ENCODE results near the gene PIK3C2A.
"Not testable (repeated sequence)": the region's sequence is repeated elsewhere in the genome, so short reads cannot be mapped to it uniquely, and the experiment has no call there.

Gene PIK3C2A, protein sequence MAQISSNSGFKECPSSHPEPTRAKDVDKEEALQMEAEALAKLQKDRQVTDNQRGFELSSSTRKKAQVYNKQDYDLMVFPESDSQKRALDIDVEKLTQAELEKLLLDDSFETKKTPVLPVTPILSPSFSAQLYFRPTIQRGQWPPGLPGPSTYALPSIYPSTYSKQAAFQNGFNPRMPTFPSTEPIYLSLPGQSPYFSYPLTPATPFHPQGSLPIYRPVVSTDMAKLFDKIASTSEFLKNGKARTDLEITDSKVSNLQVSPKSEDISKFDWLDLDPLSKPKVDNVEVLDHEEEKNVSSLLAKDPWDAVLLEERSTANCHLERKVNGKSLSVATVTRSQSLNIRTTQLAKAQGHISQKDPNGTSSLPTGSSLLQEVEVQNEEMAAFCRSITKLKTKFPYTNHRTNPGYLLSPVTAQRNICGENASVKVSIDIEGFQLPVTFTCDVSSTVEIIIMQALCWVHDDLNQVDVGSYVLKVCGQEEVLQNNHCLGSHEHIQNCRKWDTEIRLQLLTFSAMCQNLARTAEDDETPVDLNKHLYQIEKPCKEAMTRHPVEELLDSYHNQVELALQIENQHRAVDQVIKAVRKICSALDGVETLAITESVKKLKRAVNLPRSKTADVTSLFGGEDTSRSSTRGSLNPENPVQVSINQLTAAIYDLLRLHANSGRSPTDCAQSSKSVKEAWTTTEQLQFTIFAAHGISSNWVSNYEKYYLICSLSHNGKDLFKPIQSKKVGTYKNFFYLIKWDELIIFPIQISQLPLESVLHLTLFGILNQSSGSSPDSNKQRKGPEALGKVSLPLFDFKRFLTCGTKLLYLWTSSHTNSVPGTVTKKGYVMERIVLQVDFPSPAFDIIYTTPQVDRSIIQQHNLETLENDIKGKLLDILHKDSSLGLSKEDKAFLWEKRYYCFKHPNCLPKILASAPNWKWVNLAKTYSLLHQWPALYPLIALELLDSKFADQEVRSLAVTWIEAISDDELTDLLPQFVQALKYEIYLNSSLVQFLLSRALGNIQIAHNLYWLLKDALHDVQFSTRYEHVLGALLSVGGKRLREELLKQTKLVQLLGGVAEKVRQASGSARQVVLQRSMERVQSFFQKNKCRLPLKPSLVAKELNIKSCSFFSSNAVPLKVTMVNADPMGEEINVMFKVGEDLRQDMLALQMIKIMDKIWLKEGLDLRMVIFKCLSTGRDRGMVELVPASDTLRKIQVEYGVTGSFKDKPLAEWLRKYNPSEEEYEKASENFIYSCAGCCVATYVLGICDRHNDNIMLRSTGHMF (N-terminal part only)

DNA sequence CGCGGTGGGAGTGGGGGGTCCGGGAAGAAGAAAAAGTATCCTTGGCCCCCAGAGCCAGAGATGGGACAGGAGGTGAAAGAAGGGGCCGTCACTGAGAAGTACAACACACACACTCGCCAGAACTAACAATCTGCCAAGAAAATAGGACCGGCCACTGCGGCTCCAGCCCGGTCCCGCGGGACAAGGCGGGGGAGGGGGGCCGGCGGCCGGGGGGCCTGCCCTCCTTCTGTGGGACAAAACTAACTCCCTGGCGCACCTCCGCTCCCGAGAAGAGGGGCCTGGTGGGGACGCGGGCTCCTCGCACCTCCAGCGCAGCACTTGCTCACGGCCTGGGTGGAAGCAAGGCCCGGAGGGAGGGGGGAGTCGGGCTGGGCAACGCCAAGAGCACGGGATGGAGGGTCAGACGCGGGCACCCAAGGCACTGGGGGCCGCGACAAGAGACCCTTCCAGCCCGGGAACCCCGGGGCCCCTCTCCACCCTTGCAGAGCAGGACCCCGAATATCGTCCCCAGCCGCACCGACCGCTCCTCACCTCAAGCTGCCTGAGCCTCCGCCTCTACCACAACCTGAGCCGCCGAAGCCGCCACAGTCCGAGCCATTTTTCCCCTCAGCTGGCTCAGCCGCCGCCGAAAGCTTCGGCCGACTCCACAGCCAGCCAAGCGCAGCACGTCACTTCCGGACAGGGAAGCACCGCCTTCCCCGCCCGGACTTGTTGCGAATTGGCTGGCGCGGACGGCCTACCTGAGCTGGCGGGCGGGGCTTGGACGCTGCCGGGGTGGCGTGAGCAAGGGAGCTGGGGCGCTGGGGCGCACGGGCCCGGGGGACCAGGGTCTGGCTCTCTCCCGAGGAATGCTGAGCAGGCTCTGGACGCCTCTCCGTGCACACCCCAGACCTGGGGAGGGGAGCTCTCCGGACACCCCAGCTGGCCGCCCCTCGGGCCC lies at the start of gene PIK3C2A:
PIK3C2A (minus strand) TSS at position 670 of the 940 bp plus-strand sequence. CDS start 38,245 bp downstream, outside the sequence.
- DNase-seq (ENCODE audit: low spot score) = peak; percentile 94

GRCh38 chr11:17257196-17257595 lies 49.4 kb upstream of the PIK3C2A start:
- no peak for DNase-seq (ENCODE audit: low spot score)

GRCh38 chr11:17256512-17256911 lies 48.7 kb upstream of the PIK3C2A start:
- no peak for DNase-seq (ENCODE audit: low spot score)

DNA sequence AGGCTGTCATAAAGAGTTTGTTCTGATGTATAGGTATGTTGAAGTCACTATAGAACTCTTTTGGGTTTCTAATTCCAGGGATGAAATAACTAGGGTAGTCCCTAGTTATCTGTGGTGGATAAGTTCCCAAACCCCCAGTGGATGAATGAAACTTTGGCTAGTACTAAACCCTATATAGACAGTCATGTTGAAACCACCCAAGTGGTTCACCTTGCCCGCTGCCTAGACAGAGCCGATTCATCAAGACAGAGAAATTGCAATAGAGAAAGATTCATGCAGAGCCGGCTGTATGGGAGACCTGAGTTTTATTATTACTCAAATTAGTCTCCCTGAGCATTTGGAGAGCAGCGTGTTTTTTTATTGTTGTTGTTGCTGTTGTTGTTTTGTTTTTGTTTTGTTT lies 44.9 kb upstream of the PIK3C2A start:
- no peak for DNase-seq (ENCODE audit: low spot score)

DNA sequence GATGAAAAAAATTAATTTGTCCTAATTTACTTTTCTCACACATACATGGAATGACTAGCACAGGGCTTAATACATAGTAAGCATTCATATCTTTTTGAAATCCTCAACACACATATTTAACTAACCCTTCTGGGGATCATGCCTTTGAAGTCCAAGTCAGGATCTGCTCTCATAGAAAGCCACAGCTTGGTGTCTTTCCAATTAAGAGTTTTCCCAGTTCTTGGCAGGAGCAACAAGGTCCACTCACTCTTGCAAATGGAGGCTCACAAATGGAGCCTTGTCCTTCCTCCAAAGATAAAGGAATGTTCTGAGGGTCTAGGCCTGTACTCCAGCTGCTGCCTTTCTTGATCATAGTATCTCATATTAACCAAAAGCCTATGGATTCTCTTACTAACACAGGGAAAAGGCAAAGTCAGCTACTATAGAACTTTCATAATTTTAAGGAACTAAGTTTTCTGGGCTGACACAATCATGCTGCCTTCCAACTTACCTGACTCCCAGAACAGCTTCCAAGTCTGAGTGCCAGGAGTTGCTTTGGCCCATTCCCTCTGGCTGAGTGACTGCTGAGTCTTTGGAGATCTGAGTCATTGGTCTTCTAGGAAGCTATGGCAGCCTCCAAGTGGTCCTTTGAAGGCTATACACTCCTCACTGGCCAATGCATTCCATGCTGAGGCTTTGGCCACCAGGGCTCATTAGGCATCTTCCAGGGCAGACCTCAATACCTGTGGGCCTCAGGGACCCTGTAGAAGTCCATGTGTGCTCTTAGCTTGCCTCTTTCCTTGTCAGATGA lies 43.0 kb upstream of the PIK3C2A start:
- no peak for DNase-seq (ENCODE audit: low spot score)

- DNase-seq (ENCODE audit: low spot score) = no peak
Measured at GRCh38 chr11:17244046-17244445, 36.3 kb upstream of the PIK3C2A start.

DNA sequence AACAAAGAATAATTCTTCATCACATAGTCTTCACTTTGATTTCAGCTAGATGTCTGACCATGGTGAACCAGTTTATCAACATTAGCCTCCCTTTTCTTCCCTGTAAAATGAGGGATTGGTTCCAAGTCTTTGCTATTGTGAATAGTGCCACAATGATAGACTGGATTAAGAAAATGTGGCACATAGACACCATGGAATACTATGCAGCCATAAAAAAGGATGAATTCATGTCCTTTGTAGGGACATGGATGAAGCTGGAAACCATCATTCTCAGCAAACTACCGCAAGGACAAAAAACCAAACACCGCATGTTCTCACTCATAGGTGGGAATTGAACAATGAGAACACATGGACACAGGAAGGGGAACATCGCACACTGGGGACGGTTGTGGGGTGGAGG lies 35.2 kb upstream of the PIK3C2A start:
- DNase-seq (ENCODE audit: low spot score) = not testable (repeated sequence)

GRCh38 chr11:17240780-17241179 lies 33.0 kb upstream of the PIK3C2A start:
- no peak for DNase-seq (ENCODE audit: low spot score)

DNA sequence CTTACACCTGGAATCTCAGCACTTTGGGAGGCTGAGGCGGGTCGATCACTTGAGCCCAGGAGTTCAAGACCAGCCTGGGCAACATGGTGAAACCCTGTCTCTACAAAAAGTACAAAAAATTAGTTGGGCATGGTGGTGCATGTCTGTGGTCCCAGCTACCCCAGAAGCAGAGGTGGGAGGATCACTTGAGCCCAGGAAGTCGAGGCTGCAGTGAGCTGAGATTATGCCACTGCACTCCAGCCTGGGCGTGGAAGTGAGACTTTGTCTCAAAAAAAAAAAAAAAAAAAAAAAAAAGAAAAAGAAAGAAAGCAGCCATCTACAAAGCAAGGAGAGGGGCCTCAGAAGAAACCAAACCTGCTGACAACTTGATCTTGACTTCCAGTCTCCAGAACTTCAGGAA lies 32.1 kb upstream of the PIK3C2A start:
- DNase-seq (ENCODE audit: low spot score) = not testable (repeated sequence)

DNA sequence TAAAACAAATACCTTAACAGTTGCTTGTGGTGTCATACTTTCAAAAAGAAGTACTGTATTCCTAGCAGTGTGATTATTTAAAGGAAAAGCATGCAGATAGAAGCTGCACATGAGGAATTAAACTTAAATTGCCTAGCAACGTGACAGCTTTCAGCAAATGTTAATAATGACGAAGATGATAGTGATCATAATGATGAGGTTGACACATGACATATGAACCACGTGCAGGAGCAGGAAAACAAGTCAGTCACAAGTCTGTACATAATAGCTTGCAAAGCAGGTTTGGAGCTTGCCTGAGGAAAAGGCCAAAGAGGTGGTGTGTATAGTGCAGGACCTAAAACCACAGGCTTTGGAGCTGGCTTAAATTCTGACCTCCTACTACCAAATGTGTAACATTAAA lies 30.6 kb upstream of the PIK3C2A start:
- peak; percentile 6 for DNase-seq (ENCODE audit: low spot score)

GRCh38 chr11:17233101-17233500 lies 25.3 kb upstream of the PIK3C2A start:
- no peak for DNase-seq (ENCODE audit: low spot score)

GRCh38 chr11:17230867-17231851 lies 23.4 kb upstream of the PIK3C2A start:
- DNase-seq (ENCODE audit: low spot score) = no peak

DNA sequence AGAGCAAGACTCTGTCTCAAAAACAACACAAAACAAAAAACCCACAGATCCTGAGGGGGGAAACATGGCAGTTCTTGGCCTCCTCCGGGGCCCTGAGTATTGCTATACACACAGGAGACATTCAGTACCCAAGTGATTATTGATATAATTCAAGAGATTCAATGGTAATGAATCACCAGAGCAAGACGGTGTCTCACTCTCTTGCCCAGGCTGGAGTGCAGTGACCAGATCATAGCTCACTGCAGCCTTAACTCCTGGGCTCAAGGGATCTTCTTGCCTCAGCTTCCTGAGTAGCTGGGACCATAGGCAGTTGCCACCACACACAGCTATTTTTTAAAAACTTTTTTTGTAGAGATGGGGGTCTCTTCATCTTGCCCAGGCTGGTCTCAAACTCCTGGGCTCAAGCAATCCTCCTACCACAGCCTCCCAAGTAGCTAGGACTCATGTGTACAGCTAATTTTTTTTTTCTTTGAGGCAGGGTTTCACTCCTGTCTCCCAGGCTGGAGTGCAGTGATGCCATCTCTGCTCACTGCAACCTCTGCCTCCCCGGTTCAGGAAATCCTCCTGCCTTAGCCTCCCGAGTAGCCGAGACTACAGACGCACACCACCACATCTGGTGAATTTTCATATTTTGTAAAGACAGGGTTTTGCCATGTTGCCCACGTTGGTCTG lies 21.8 kb upstream of the PIK3C2A start:
- no peak for DNase-seq (ENCODE audit: low spot score)

- DNase-seq (ENCODE audit: low spot score) = not testable (repeated sequence)
Measured at GRCh38 chr11:17228186-17228925, 20.6 kb upstream of the PIK3C2A start.

DNA sequence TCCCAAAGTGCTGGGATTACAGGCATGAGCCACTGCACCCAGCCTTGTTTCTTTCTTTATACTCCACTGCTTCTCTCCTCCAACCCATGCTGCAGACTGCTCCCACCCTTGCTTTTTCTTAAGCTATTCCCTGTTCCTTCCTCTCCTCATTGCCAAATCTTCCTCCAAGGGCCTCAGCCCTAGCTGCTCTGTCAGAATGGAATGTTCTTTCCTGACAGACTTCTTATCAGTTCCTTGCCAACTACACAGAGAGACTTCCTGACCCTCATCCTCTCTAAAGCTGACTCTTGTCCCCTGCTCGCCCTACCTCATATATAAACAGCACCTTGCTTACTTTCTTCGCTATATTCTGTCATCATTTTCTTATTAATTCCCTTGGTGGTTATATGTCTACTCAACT lies 16.9 kb upstream of the PIK3C2A start:
- DNase-seq (ENCODE audit: low spot score) = no peak

- no peak for DNase-seq (ENCODE audit: low spot score)
Measured at GRCh38 chr11:17221968-17222367, 14.2 kb upstream of the PIK3C2A start.

DNA sequence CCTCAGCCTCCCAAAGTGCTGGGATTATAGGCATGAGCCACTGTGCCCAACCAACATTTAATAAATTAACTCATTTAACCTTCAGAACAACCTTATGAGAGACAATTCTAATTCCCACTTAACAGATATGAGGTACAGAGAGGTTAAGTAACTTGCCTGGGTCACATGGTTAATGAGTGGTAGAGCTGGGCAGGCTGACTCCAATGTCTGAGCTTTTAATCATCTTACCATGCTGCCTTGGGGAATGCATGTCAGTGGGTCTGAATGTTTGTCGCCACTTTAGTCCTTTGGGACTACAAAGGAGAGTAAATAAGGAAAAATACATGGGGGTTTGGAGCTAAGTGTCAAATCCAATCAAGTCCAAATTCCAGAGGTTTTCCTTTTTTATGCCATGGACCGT lies 11.2 kb upstream of the PIK3C2A start:
- DNase-seq (ENCODE audit: low spot score) = no peak

DNA sequence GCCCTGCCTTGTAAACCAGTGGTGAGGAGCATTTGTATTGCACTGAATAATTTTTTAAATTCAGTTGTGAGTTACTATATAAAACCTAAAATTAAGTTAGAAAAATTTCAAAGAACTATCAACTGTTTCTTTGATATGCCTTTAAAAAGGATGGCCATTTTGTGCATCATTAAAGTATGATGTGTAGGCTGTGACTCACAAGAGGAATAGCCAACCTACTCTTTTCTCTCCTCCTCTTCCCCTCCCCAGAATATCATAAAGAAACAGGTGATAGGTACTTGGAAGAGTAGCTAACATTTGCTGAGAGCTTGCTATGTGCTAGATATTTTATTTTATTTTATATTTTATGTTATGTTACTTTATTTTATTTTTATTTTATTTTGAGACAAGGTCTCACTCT lies 10.6 kb upstream of the PIK3C2A start:
- no peak for DNase-seq (ENCODE audit: low spot score)

Data from putamen (tissue), 1 donor.